Measurements from ENCODE around the gene DUSP2. TPM values are rescaled to one million over a fixed set of nuclear protein-coding genes. Genes with fewer than 3 reads are reported as not detected.
A peak's percentile ranks its signal among the peaks of the same experiment; 100 is the strongest.
"Not testable (repeated sequence)": the region's sequence is repeated elsewhere in the genome, so short reads cannot be mapped to it uniquely, and the experiment has no call there.

The DUSP2 gene
- total RNA-seq, 1 donor from 2014 or later = 11.3 TPM

- no peak for DNase-seq (ENCODE audit: low spot score)
Measured at GRCh38 chr2:96147593-96148201, 2.5 kb upstream of the DUSP2 start.

- no peak for DNase-seq (ENCODE audit: low spot score)
Measured at GRCh38 chr2:96146881-96147592, 1.8 kb upstream of the DUSP2 start.

- peak; percentile 48 for DNase-seq (ENCODE audit: low spot score)
Measured at GRCh38 chr2:96146153-96146880, 1.1 kb upstream of the DUSP2 start.

- no peak for DNase-seq (ENCODE audit: low spot score)
Measured at GRCh38 chr2:96145848-96146152, 560 bp upstream of the DUSP2 start.

GRCh38 chr2:96144481-96145035 lies 682 bp downstream of the DUSP2 start:
- no peak for DNase-seq (ENCODE audit: low spot score)

GRCh38 chr2:96143848-96144480 lies 1.3 kb downstream of the DUSP2 start:
- no peak for DNase-seq (ENCODE audit: low spot score)

- DNase-seq (ENCODE audit: low spot score) = no peak
Measured at GRCh38 chr2:96143231-96143847, 1.9 kb downstream of the DUSP2 start.

- no peak for DNase-seq (ENCODE audit: low spot score)
Measured at GRCh38 chr2:96142217-96143113, 2.8 kb downstream of the DUSP2 start.

- DNase-seq (ENCODE audit: low spot score) = not testable (repeated sequence)
Measured at GRCh38 chr2:96141624-96141967, 3.6 kb downstream of the DUSP2 start.

GRCh38 chr2:96140941-96141623 lies 4.2 kb downstream of the DUSP2 start:
- no peak for DNase-seq (ENCODE audit: low spot score)

GRCh38 chr2:96139181-96139758 lies 6.0 kb downstream of the DUSP2 start:
- no peak for DNase-seq (ENCODE audit: low spot score)

GRCh38 chr2:96138179-96139145 lies 6.8 kb downstream of the DUSP2 start, which contains the start of gene ASTL:
Gene ASTL, minus strand, starts transcription at chr2:96138502. Its CDS starts 66 bp downstream, at chr2:96138436.
- DNase-seq (ENCODE audit: low spot score) = peak; percentile 31

- DNase-seq (ENCODE audit: low spot score) = no peak
Measured at GRCh38 chr2:96137321-96138178, 7.7 kb downstream of the DUSP2 start.

GRCh38 chr2:96136129-96136720 lies 9.0 kb downstream of the DUSP2 start:
- DNase-seq (ENCODE audit: low spot score) = no peak

- DNase-seq (ENCODE audit: low spot score) = no peak
Measured at GRCh38 chr2:96135621-96136020, 9.6 kb downstream of the DUSP2 start.

- no peak for DNase-seq (ENCODE audit: low spot score)
Measured at GRCh38 chr2:96135171-96135570, 10.1 kb downstream of the DUSP2 start.

- DNase-seq (ENCODE audit: low spot score) = no peak
Measured at GRCh38 chr2:96134421-96134820, 10.8 kb downstream of the DUSP2 start.
